ENCODE measurements around the gene SGPP2.

The SGPP2 gene

DNA sequence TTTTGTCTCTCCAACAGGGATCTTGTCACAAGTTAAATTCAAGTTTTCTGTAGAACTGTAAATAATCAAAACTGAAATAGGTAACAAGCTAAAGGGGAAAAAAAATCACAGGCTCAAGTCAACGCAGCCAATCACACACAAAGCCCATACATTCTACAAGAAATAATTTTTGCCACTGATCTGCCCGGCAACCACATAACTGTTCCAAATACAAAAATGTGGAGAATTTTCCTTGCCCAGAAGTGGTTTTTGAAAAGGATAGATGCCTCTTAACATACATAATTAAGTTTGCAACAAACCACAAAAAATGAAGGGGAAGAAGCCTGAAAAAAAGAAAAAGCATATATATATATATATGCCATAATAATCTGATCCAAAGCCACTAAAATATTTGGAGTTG lies 171.2 kb downstream of the SGPP2 start:
- H3K9ac ChIP-seq (ENCODE audit: low read length), result no peak overlapping the region
- no peak for DNase-seq
- no peak overlapping the region for H3K27ac ChIP-seq (ENCODE audit: low read length)
- peaks cover 2% of the 10 kb centered on the region; the same call in 1 of the 2 replicates for H4K20me1 ChIP-seq (ENCODE audit: insufficient read depth, low read length)
- TF ChIP-seq EZH2phosphoT487 (IDR thresholded peaks at IDR 0.05; ENCODE audit: low read length), result no peak
- no peak for TF ChIP-seq EZH2 (optimal IDR thresholded peaks at IDR 0.05; ENCODE audit: low read depth, low read length)
- TF ChIP-seq, protein P1, sequence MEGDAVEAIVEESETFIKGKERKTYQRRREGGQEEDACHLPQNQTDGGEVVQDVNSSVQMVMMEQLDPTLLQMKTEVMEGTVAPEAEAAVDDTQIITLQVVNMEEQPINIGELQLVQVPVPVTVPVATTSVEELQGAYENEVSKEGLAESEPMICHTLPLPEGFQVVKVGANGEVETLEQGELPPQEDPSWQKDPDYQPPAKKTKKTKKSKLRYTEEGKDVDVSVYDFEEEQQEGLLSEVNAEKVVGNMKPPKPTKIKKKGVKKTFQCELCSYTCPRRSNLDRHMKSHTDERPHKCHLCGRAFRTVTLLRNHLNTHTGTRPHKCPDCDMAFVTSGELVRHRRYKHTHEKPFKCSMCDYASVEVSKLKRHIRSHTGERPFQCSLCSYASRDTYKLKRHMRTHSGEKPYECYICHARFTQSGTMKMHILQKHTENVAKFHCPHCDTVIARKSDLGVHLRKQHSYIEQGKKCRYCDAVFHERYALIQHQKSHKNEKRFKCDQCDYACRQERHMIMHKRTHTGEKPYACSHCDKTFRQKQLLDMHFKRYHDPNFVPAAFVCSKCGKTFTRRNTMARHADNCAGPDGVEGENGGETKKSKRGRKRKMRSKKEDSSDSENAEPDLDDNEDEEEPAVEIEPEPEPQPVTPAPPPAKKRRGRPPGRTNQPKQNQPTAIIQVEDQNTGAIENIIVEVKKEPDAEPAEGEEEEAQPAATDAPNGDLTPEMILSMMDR (IDR thresholded peaks at IDR 0.05; ENCODE audit: low read length), result no peak
- H3K36me3 ChIP-seq (replicated peaks; ENCODE audit: insufficient read depth, low read length), result peaks cover 19% of the 10 kb centered on the region
- no peaks in the 10 kb centered on the region for H3K9me3 ChIP-seq (replicated peaks; ENCODE audit: insufficient read depth, low read length)
- H3K4me3 ChIP-seq (ENCODE audit: low read length), result no peak overlapping the region
- H3K79me2 ChIP-seq (ENCODE audit: low read length), result peaks cover 52% of the 10 kb centered on the region
- H3K9me2 ChIP-seq (replicated peaks; ENCODE audit: insufficient read depth, low read length), result no peaks in the 10 kb centered on the region
- H3K4me2 ChIP-seq (ENCODE audit: low read depth, low read length), result no peak overlapping the region
- H2AFZ ChIP-seq (ENCODE audit: low read length), result no peak overlapping the region
- no peaks in the 10 kb centered on the region for H3K4me1 ChIP-seq (ENCODE audit: low read length)
- H3F3A ChIP-seq (ENCODE audit: insufficient read depth, low read length), result no peaks in the 10 kb centered on the region
- H3K27me3 ChIP-seq (replicated peaks; ENCODE audit: insufficient read depth, low read length), result no peaks in the 10 kb centered on the region

DNA sequence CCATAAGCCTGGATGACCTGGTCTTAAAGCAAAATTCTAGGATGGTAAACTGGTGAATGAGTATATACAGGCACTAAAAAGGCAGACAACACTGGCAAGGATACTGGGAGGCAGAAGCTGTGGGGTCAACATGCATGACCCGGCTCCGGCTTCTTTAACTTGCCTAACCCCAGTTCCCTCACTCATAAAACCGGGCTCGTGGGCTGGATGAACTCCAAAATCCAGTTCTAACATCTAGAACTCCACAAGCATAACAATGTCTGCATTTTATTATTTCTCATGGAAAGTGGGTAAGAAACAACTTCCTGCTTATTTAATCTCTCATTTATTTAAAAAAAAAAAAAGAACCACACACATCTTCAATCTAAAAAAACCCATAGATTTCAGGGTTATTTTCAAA lies 174.3 kb downstream of the SGPP2 start:
- H3K4me3 ChIP-seq (ENCODE audit: low read length), result no peak overlapping the region
- no peak for DNase-seq
- H3K9me3 ChIP-seq (replicated peaks; ENCODE audit: insufficient read depth, low read length), result no peaks in the 10 kb centered on the region
- no peaks in the 10 kb centered on the region for H3K27me3 ChIP-seq (replicated peaks; ENCODE audit: insufficient read depth, low read length)
- peaks cover 18% of the 10 kb centered on the region for H3K36me3 ChIP-seq (replicated peaks; ENCODE audit: insufficient read depth, low read length)
- H3K9ac ChIP-seq (ENCODE audit: low read length), result no peak overlapping the region
- H3K4me2 ChIP-seq (ENCODE audit: low read depth, low read length), result no peak overlapping the region
- no peaks in the 10 kb centered on the region for H3K4me1 ChIP-seq (ENCODE audit: low read length)
- no peaks in the 10 kb centered on the region for H3K9me2 ChIP-seq (replicated peaks; ENCODE audit: insufficient read depth, low read length)
- H2AFZ ChIP-seq (ENCODE audit: low read length), result no peak overlapping the region
- peaks cover 40% of the 10 kb centered on the region for H3K79me2 ChIP-seq (ENCODE audit: low read length)
- H4K20me1 ChIP-seq (ENCODE audit: insufficient read depth, low read length), result peaks cover 2% of the 10 kb centered on the region; the same call in 1 of the 2 replicates
- TF ChIP-seq EZH2 (optimal IDR thresholded peaks at IDR 0.05; ENCODE audit: low read depth, low read length) (no peak), EZH2phosphoT487 (IDR thresholded peaks at IDR 0.05; ENCODE audit: low read length) (no peak)
- TF ChIP-seq, protein P1 (IDR thresholded peaks at IDR 0.05; ENCODE audit: low read length), result no peak
- H3F3A ChIP-seq (ENCODE audit: insufficient read depth, low read length), result no peaks in the 10 kb centered on the region
- no peak overlapping the region for H3K27ac ChIP-seq (ENCODE audit: low read length)

DNA sequence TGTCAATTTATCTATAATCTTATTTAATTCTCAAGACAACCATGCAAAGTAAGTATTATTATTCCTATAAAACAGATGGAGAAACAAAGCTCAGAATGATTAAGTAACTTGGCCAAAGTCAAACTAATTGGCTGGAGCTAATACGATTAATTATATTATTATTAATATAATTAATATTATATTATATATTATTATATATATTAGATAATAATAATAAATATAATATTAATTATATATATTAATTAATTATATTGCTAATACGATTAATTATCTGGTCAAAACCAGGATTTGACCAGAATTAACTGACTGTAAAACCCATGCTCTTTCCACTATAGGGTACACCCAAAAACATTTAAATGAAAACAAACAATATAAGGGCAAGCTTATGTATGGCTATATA lies 179.2 kb downstream of the SGPP2 start:
- no peak overlapping the region for H3K27ac ChIP-seq (ENCODE audit: low read length)
- H3F3A ChIP-seq (ENCODE audit: insufficient read depth, low read length), result no peaks in the 10 kb centered on the region
- no peaks in the 10 kb centered on the region for H3K27me3 ChIP-seq (replicated peaks; ENCODE audit: insufficient read depth, low read length)
- H4K20me1 ChIP-seq (ENCODE audit: insufficient read depth, low read length), result no peaks in the 10 kb centered on the region; the same call in 1 of the 2 replicates
- no peak overlapping the region for H2AFZ ChIP-seq (ENCODE audit: low read length)
- TF ChIP-seq EZH2 (optimal IDR thresholded peaks at IDR 0.05; ENCODE audit: low read depth, low read length) (no peak), EZH2phosphoT487 (IDR thresholded peaks at IDR 0.05; ENCODE audit: low read length) (no peak)
- TF ChIP-seq, protein P1 (IDR thresholded peaks at IDR 0.05; ENCODE audit: low read length), result no peak
- no peaks in the 10 kb centered on the region for H3K9me3 ChIP-seq (replicated peaks; ENCODE audit: insufficient read depth, low read length)
- H3K4me3 ChIP-seq (ENCODE audit: low read length), result no peak overlapping the region
- no peaks in the 10 kb centered on the region for H3K9me2 ChIP-seq (replicated peaks; ENCODE audit: insufficient read depth, low read length)
- DNase-seq, result no peak
- H3K9ac ChIP-seq (ENCODE audit: low read length), result no peak overlapping the region
- no peaks in the 10 kb centered on the region for H3K4me1 ChIP-seq (ENCODE audit: low read length)
- peaks cover 4% of the 10 kb centered on the region; the same call in 1 of the 2 replicates for H3K36me3 ChIP-seq (replicated peaks; ENCODE audit: insufficient read depth, low read length)
- H3K79me2 ChIP-seq (ENCODE audit: low read length), result peaks cover 47% of the 10 kb centered on the region
- H3K4me2 ChIP-seq (ENCODE audit: low read depth, low read length), result no peak overlapping the region
